GM19324 (cell line): ENCODE data around the gene SUSD2.
"Not testable (repeated sequence)": the region's sequence is repeated elsewhere in the genome, so short reads cannot be mapped to it uniquely, and the experiment has no call there.

Experiments
- ATAC-seq: cut with Tn5 transposase; IDR thresholded peaks from one replicate; pipeline ENCODE4 v1.9.1; 2021; ENCODE audit warnings: mild to moderate bottlenecking, moderate library complexity; ENCODE audit not compliant: unreplicated experiment, low FRiP score

Gene SUSD2

DNA sequence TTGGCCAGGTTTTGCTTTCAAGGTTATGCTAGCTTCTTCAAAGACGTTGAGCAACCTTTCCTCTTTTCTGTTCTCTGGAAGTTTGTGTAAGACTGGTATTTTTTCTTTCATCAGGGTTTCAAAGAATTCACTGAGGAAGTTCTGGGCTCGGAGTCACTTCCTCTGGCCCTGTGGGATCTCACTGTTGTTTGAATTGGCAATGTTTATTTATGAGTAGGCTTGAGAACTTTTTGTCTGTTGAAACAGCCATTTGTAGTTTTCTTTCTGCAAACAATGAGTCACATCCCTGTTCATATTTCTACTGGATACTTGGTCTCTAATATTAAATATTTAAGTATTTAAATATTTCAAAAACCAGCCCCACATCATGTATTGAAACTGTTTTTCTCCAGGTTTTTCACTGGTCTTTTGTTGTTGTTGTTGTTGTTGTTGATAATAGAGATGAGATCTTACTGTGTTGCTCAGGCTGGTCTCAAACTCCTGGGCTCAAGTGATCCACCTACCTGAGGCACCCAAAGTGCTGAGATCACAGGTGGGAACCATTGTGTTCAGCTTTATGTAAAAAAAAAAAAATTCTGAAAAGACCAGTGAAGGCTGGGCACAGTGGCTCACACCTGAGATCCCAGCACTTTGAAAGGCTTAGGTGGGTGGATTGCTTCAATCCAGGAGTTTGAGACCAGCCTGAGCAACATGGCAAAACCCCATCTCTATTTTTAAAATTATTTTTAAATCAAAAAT, 26.9 kb downstream of the SUSD2 start:
- ATAC-seq, result no peak

DNA sequence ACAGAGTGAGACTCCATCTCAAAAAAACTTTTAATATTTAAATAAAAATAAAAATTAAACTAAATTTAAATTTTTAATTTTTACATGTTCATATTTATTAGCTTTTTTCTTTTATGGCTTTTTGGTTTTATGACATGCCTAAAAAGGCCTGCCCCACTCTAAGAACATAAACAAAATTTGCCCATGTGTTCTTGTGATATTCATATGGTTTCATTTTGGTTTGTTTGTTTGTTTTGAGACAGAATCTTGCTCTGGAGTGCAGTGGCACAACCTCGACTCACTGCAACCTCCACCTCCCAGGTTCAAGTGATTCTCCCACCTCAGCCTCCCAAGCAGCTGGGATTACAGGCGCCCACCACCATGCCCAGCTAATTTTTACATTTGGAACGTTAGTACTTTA, 27.7 kb downstream of the SUSD2 start:
- ATAC-seq, result no peak

DNA sequence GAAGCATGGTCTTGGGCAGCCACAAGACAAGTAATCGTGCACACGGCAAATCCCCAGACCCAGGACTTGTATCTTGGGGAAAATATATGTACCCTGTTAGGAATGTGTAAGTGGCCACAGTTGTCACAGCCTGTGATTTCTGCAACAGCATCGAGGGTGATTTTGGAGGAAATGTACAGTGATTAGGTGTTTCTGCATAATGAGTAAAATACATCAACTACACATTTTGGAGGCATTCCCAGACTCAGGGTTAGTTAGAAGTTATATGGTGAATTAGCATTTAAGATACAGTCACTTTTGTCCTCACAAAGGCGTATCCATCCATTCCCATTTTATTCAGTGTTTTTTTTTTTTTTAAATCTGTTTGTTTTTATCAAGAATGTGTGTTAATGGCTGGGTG, 28.4 kb downstream of the SUSD2 start:
- ATAC-seq, result no peak

DNA sequence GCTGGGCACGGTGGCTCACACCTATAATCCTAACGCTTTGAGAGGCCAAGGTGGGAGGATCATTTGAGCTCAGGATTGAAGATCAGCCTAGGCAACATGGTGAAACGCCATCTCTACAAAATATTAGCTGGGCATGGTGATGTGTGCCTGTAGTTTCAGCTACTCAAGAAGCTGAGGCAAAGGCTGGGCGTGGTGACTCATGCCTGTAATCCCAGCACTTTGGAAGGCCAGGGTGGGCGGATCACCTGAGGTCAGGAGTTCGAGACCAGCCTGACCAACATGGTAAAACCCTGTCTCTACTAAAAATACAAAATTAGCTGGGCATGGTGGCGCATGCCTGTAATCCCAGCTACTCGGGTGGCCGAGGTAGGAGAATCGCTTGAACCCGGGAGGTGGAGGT, 29.1 kb downstream of the SUSD2 start:
- not testable (repeated sequence) for ATAC-seq

DNA sequence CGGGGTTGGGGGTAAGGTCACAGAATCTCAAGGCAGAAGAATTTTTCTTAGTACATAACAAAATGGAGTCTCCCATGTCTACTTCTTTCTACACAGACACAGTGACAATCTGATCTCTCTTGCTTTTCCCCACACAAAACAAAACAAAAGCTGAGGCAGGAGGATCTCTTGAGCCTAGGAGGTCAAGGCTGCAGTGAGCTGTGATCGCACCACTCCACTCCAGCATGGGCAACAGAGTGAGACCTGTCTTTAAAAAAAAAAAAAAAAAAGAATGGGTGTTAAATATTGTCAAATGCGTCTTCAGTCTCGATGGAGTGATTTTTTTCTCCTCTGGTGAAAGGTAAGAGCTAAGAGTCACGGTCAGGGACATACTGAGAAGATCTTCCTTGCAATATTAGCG, 30.4 kb downstream of the SUSD2 start:
- ATAC-seq, result not testable (repeated sequence)

DNA sequence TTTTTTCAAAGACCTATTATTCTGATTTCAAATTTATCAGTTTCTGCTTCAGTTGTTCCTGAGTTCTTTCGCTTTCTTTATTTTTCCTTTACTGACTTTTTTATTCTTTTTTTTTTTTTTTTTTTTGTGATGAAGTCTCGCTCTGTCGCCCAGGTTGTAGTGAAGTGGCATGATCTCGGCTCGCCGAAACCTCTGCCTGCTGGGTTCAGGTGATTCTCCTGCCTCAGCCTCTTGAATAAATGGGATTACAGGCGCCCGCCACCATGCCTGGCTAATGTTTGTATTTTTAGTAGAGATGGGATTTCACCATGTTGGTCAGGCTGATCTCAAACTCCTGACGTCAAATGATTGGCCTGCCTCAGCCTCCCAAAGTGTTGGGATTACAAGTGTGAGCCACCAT, 31.8 kb downstream of the SUSD2 start:
- ATAC-seq, result not testable (repeated sequence)

GRCh38 chr22:24214467-24215285, 33.4 kb downstream of the SUSD2 start:
- no peak for ATAC-seq

- no peak for ATAC-seq
Observed at GRCh38 chr22:24216541-24217209, 35.4 kb downstream of the SUSD2 start.

DNA sequence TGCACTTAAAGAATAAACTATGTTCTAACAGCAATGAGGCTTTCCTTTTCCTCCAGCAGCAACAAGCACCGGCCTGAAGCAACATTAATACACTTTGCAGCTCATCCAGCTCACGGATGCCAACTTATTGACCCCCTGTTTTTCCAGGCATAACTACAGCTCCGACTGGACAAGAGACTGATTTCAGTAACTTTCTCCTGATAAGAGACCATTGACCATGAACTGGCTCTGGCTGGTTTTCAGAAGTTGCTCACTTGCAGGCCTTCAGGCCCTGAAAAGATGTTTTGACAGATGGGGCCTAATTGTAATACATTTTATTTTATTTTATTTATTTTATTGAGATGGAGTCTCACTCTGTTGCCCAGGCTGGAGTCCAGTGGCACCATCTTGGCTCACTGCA, 36.1 kb downstream of the SUSD2 start:
- ATAC-seq, result no peak

GRCh38 chr22:24219750-24220149, 38.5 kb downstream of the SUSD2 start:
- no peak for ATAC-seq

GRCh38 chr22:24224468-24224867, 43.2 kb downstream of the SUSD2 start:
- ATAC-seq, result no peak

DNA sequence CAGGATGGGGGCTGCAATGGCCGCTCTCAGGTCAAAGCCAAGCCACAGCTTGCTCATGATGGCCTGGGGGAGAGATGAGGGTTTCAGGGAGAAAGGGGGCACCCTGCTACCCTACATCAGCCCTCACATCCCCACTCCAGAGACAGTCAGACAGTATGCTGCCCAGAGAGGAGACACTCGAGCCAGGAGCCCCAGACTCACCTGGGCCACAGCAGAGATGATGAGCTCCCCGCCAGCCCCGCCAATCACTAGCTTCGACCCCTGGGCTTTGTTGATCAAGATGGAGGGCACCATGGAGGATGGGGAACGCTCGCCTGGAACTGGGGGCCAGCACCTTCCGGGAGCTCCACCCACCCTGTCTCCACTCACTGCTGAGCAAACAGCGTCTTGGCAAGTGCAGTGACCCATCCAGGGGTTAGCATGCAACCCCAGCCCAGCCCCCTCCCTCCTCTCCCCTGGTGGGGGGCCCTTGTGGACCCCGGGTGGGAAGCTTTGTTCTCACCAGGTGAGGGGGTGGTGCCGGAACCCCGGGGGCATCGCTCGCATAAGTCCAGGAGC, 43.8 kb downstream of the SUSD2 start:
- no peak for ATAC-seq

- ATAC-seq, result no peak
Observed at GRCh38 chr22:24225951-24226350, 44.7 kb downstream of the SUSD2 start.

DNA sequence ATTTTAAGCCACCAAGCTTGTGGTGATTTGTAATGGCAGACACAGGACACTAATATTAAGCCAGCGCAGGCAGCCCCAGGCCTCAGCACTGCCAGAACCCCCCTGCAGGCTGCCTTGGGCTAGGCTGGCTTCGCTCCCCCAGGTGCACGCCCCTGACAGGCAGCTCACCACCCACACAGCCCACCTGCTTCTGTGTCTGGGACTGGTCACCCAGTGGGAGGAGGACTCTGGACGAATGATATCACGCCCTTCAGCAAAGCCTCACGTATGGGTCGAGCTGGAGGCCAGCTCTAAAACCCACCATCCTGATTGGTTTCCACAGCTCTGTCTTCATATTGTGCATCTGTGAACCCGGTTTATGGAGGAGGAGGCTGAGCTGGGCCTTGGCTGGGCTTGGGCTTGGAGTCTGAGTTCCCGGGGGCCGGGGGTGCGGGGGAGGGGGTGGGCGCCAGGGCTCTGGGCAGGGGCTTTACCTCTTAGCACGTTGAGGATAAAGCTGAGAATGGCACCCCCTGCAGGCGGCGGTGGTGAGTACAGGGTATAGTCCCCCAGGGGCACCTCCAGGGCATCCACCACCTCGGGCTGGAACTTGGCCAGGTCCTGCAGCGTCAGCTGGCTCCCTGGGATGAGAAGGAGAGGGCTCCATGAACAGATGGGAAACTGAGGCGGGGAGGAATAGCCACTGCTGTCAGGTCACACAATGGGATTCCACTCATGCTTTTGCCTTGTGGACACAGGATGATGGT, 49.8 kb downstream of the SUSD2 start:
- no peak for ATAC-seq

GRCh38 chr22:24231706-24232105, 50.4 kb downstream of the SUSD2 start:
- ATAC-seq, result no peak

DNA sequence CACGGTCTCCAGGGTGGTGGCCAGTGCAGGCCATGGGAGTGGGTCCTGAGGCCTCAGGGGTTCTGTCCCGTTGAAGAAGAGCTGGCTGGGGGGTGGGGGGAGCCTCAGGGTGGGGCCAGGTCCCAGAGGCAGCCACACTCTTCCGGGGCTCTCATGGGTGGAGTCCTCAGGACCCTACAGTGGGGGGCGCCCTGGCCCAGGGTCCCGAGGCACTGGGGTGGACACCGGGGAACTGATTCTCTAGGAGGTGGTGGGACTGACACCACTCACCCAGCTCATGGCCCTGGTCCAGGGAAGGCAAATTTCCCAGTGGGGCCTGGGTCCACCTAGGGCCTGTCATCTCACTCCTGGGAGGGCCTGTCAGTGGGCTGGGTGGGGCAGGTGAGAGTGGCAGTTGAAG, 50.8 kb downstream of the SUSD2 start:
- no peak for ATAC-seq

GRCh38 chr22:24232725-24233124, 51.4 kb downstream of the SUSD2 start:
- ATAC-seq, result no peak

DNA sequence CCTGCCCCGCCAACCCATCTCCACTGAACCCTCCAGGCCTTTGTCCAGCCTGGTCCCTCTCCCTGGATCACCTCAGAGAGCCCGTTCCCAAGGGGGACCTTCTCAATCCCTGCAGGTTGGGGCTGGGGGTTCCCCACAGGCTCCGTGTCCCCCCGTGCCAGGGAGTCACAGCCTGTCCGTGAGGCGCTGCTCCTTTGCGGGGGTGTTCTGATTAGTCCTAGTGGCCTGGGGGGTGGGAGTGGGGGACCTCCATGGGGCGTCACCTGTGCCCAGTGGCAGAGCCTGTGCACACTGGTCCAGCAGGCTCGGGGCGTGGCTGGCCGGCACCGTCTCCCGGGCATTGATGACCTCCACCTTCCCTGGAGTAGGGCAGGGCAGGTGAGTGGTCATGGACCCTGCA, 51.9 kb downstream of the SUSD2 start:
- no peak for ATAC-seq

GRCh38 chr22:24233816-24234215, 52.5 kb downstream of the SUSD2 start:
- no peak for ATAC-seq

DNA sequence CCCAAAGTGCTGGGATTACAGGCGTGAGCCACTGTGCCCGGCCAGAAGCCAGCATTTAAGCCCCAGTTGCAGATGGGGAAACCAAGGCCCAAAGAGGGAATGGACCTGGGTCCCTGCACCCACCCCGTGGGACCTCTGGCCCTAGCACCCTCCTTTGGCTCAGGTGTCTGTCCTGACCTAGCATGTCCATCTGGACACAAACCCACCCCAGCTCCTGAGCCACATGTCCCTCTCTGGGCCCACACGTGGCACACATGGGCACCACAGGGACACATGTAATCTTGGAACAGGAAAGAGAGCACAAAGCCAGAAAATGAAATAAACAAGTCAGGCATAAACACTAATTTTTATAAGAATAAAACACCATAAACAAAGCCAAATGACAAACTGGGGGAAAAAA, 54.0 kb downstream of the SUSD2 start:
- no peak for ATAC-seq
